K562 (cell line): Measurements from ENCODE around the gene NIN. TPM values are rescaled to one million over a fixed set of nuclear protein-coding genes. Genes with fewer than 3 reads are reported as not detected.

Source experiments
- ATAC-seq: fragments of 200-7000 bp; cut with Tn5 transposase; 3 replicates; pipeline ENCODE4 v1.9.1; 2020; ENCODE audit warnings: moderate library complexity
- BruUV-seq: library from RNA; stranded (reverse); fragments of 400-500 nt; replicated peaks from 2 replicates; lab custom pipeline; 2021; lab: Mats Ljungman, UMichigan
- CTCF ChIA-PET: fragments of 300-600 bp; formaldehyde crosslinking; extraction: SDS; loops from one replicate; lab custom pipeline; 2021; ENCODE audit warnings: low intra/inter-chr PET ratio; lab: Yijun Ruan, JAX
- POLR2A ChIA-PET: fragments of 300-600, 350-650 bp; sonication (Branson Sonifier 250); formaldehyde crosslinking; extraction: SDS; loops from one replicate; lab custom pipeline; 2021; ENCODE audit warnings: antibody characterized with exemption, inconsistent platforms; lab: Yijun Ruan, JAX
- DNase-seq, 4 experiments: peaks; one replicate each; pipeline versions ENCODE4 v3.0.0 to v3.0.0-alpha.2; 2011 to 2018; ENCODE audit warnings: low spot score in 3 of 4, mixed read lengths in 3 of 4; ENCODE audit errors: extremely low read depth in 1 of 4
- FAIRE-seq: peaks from 2 replicates; lab custom pipeline; 2011; peaks lifted over from hg19 to GRCh38; lab: Jason Lieb, UNC
- H2AFZ ChIP-seq: 2 replicates; pipeline ENCODE4 v1.6.0; 2011; ENCODE audit warnings: low read depth, low read length, control low read depth, inconsistent platforms
- H3K27ac ChIP-seq: fragments of 200-600 bp; 3 replicates; pipeline ENCODE4 v1.8.0; 2011; ENCODE audit warnings: low read depth, mild to moderate bottlenecking, control low read depth, inconsistent platforms, low read length, moderate library complexity, mixed read lengths; ENCODE audit errors: extremely low read depth
- H3K27me3 ChIP-seq, 2 experiments: fragments of 300-600 bp in 1 of 2; 2 replicates in 1 of 2; 3 replicates in 1 of 2; pipeline versions ENCODE4 v1.6.0 to v1.8.0; 2011; ENCODE audit warnings: inconsistent platforms in 2 of 2, low read length in 2 of 2, mild to moderate bottlenecking in 1 of 2, mixed read lengths in 1 of 2, moderate library complexity in 1 of 2; ENCODE audit not compliant: control insufficient read depth in 2 of 2, insufficient read depth in 2 of 2
- H3K36me3 ChIP-seq: fragments of 300-600 bp; 3 replicates; pipeline ENCODE4 v1.8.0; 2011; ENCODE audit warnings: mild to moderate bottlenecking, low read length, inconsistent platforms; ENCODE audit not compliant: control insufficient read depth, insufficient read depth
- H3K4me1 ChIP-seq, 2 experiments: fragments of 200-600 bp in 1 of 2; replicated peaks in 1 of 2; 2 replicates in 1 of 2; 3 replicates in 1 of 2; pipeline versions ENCODE4 v1.5.1 to v1.8.0; 2011; ENCODE audit warnings: inconsistent platforms in 2 of 2, low read length in 2 of 2, mild to moderate bottlenecking in 1 of 2, mixed read lengths in 1 of 2, moderate library complexity in 1 of 2; ENCODE audit not compliant: control insufficient read depth in 2 of 2, insufficient read depth in 2 of 2
- H3K4me2 ChIP-seq: 2 replicates; pipeline ENCODE4 v1.6.1; 2011; ENCODE audit warnings: low read length, control low read depth, inconsistent platforms, mixed read lengths; ENCODE audit not compliant: insufficient read depth
- H3K4me3 ChIP-seq: fragments of 200-600 bp; sonication (generic), shearing (Covaris generic); 2 replicates; pipeline ENCODE4 v1.5.1; 2016; ENCODE audit warnings: control low read depth, inconsistent platforms
- H3K79me2 ChIP-seq: fragments of 200-600 bp; 3 replicates; pipeline ENCODE4 v1.8.0; 2011; ENCODE audit warnings: low read length, inconsistent platforms; ENCODE audit not compliant: control insufficient read depth, insufficient read depth
- H3K9ac ChIP-seq, 2 experiments: 2 replicates each; pipeline versions ENCODE4 v1.6.0 to v1.6.1; 2011; ENCODE audit warnings: low read depth in 2 of 2, low read length in 2 of 2, control low read depth in 1 of 2, inconsistent platforms in 1 of 2, mild to moderate bottlenecking in 1 of 2, mixed read lengths in 1 of 2; ENCODE audit not compliant: insufficient read depth in 1 of 2
- H3K9me1 ChIP-seq: one replicate; pipeline ENCODE4 v1.6.0; 2011; ENCODE audit warnings: inconsistent platforms, mild to moderate bottlenecking, low read length, moderate library complexity; ENCODE audit not compliant: control insufficient read depth, insufficient read depth
- H3K9me3 ChIP-seq: replicated peaks from 2 replicates; pipeline ENCODE4 v1.5.1; 2011; ENCODE audit warnings: low read depth, low read length, inconsistent platforms; ENCODE audit not compliant: control insufficient read depth, insufficient read depth
- H4K20me1 ChIP-seq: replicated peaks from 2 replicates; pipeline ENCODE4 v1.6.1; 2011; ENCODE audit warnings: low read length, inconsistent platforms, mixed read lengths; ENCODE audit not compliant: control insufficient read depth, insufficient read depth
- CTCF ChIP-seq, 3 experiments: IDR thresholded peaks in 2 of 3; conservative IDR thresholded peaks in 1 of 3; 2 replicates each; pipeline ENCODE4 v1.5.1; 2011 to 2012; ENCODE audit warnings: low read length in 3 of 3, mild to moderate bottlenecking in 3 of 3, control low read depth in 2 of 3, improper control_type of control experiment in 1 of 3, inconsistent platforms in 1 of 3, low read depth in 1 of 3, mixed read lengths in 1 of 3, moderate library complexity in 1 of 3; ENCODE audit not compliant: insufficient read depth in 2 of 3
- EHMT2 ChIP-seq: fragments of 450-650 bp; IDR thresholded peaks from 2 replicates; pipeline ENCODE4 v1.6.1; 2018; ENCODE audit warnings: antibody characterized with exemption
- RAD21 ChIP-seq, 2 experiments: fragments of 250-450 bp in 1 of 2; fragments of 450-650 bp in 1 of 2; sonication (Bioruptor Pico) in 1 of 2; formaldehyde crosslinking in 1 of 2; IDR thresholded peaks in 1 of 2; conservative IDR thresholded peaks in 1 of 2; 2 replicates each; pipeline versions ENCODE4 v1.4.0 to v1.8.0; 2020 to 2022; ENCODE audit warnings: mild to moderate bottlenecking in 2 of 2, moderate library complexity in 1 of 2
- SUPT5H ChIP-seq: fragments of 450-650 bp; IDR thresholded peaks from 2 replicates; pipeline ENCODE4 v1.6.1; 2016
- WGBS: fragments of 100-300 bp; shearing (Covaris generic); methylation state at CpG from one replicate; pipeline ENCODE4 v1.1.6; 2016; ENCODE audit warnings: low coverage, mixed read lengths; ENCODE audit not compliant: insufficient coverage; ENCODE audit errors: missing lambda C conversion rate; 5-methylcytosine and 5-hydroxymethylcytosine counted together
- in situ Hi-C: fragments of 300-500 bp; cut with MboI; formaldehyde crosslinking; loops from 4 replicates; pipeline ENCODE4 v1.15.0; 2018; ENCODE audit warnings: inconsistent platforms, mixed read lengths
- intact Hi-C: fragments of 100-400 bp; cut with micrococcal nuclease; formaldehyde crosslinking; loops from 2 replicates; pipeline ENCODE4 v1.14.2; 2022
- polyA plus RNA-seq, 8 experiments: library from polyadenylated mRNA; depleted of rRNA in 4 of 8; stranded (reverse) in 5 of 8; unstranded in 3 of 8; fragments of >200 nt; fragmentation: Nextera tagmentation in 2 of 8; fragmentation: Illumina TruSeq in 1 of 8; extraction: Ambion mirVana in 2 of 8; extraction: Trizol in 1 of 8; gene quantifications; 2 replicates each; pipeline versions ENCODE4 v1.2.1 to v1.2.3, GENCODE V29; 2011 to 2014; ENCODE audit warnings: inconsistent platforms in 1 of 8, missing spikeins in 1 of 8
- total RNA-seq, 7 experiments: library from RNA; depleted of rRNA in 6 of 7; stranded (reverse); fragments of >200 nt in 6 of 7; fragmentation: Illumina TruSeq in 2 of 7; extraction: Trizol in 2 of 7; gene quantifications; 2 replicates each; pipeline versions ENCODE4 v1.2.1 to v1.2.3, GENCODE V29; 2011 to 2021; ENCODE audit warnings: low replicate concordance in 1 of 7

NIN gene
- total and polyA plus RNA-seq, 9 of the 15 experiments (the other 6 are each of a cell fraction or from before 2014, with no cell fraction given) = 0.84 to 8.4 (median 5.0) TPM

GRCh38 chr14:50717811-50718210 is 113.2 kb downstream of the NIN start:
- WGBS = 21% methylated on average over 7 of the region's 7 CpGs
- no peaks in the 10 kb centered on the region for H3K79me2 ChIP-seq

GRCh38 chr14:50714450-50715073 is 116.4 kb downstream of the NIN start:
- Histone ChIP-seq H3K9me1 (no peaks in the 10 kb centered on the region), H2AFZ (no peak overlapping the region), H3K27me3 (no peaks in the 10 kb centered on the region; a peak in 2 of 5 replicates), H3K36me3 (no peaks in the 10 kb centered on the region), H3K79me2 (no peaks in the 10 kb centered on the region), H3K27ac (no peak overlapping the region), H3K4me3 (no peak overlapping the region), H3K9ac (no peak overlapping the region), H3K9me3 (no peaks in the 10 kb centered on the region), H3K4me1 (no peaks in the 10 kb centered on the region), H4K20me1 (no peaks in the 10 kb centered on the region), H3K4me2 (no peak overlapping the region)
- DNase-seq (peak; percentile 6 to 32 (median 19)), ATAC-seq (peak; percentile 84), FAIRE-seq (peak; percentile 68)
- intact Hi-C loops (loop anchor here (5.0 kb wide), 2 partner anchors 97 to 112 kb away; no protein-coding TSS in a partner anchor), in situ Hi-C loops (no loop called here)
- TF ChIP-seq RAD21 (CRISPR knock-in tag; conservative IDR thresholded peaks at IDR 0.05 in 1 of 2, IDR thresholded peaks at IDR 0.05 in 1 of 2) (peak in 1 of 2 experiments; percentile 65; a peak in 3 of 4 replicates), SUPT5H (no peak), CTCF (IDR thresholded peaks at IDR 0.05 in 2 of 3, conservative IDR thresholded peaks at IDR 0.05 in 1 of 3; ENCODE audit: insufficient read depth in 2 of 3, low read depth in 1 of 3, low read length in 3 of 3) (peak; percentile 14 to 54 (median 52); a peak in 4 of 6 replicates)
- CTCF ChIA-PET = no interaction called here
- no TSS peak for BruUV-seq
- 0% methylated on average over 2 of the region's 2 CpGs for WGBS
- POLR2A ChIA-PET = interaction anchor here (0.6 to 1.4 kb wide), 7 partner anchors 9 to 86 kb away, joined by 3 to 4 read pairs (median 3); no protein-coding TSS in a partner anchor

More at GRCh38 chr14:50717811-50718210, 113.2 kb downstream of the NIN start:
- no TSS peak for BruUV-seq
- Histone ChIP-seq H3K36me3 (no peaks in the 10 kb centered on the region), H3K27me3 (no peaks in the 10 kb centered on the region; a peak in 1 of 5 replicates), H3K4me3 (no peak overlapping the region), H4K20me1 (no peaks in the 10 kb centered on the region), H3K4me2 (no peak overlapping the region), H3K9me1 (no peaks in the 10 kb centered on the region), H3K9ac (no peak overlapping the region), H3K4me1 (no peaks in the 10 kb centered on the region), H3K9me3 (no peaks in the 10 kb centered on the region), H2AFZ (no peak overlapping the region), H3K27ac (no peak overlapping the region)
- POLR2A ChIA-PET = no interaction called here
- DNase-seq (no peak), ATAC-seq (no peak), FAIRE-seq (no peak)
- CTCF ChIA-PET = no interaction called here
- in situ Hi-C loops (no loop called here), intact Hi-C loops (no loop called here)
- TF ChIP-seq EHMT2 = no peak
